Mucosa of descending colon (tissue), 3 donors: ENCODE results near the gene SPAG9. TPM values are rescaled to one million over a fixed set of nuclear protein-coding genes. Genes with fewer than 3 reads are reported as not detected.
"Not testable (repeated sequence)": the region's sequence is repeated elsewhere in the genome, so short reads cannot be mapped to it uniquely, and the experiment has no call there.

Experiments used
- ATAC-seq: fragments of 200-7000 bp; cut with Tn5 transposase; one replicate; pipeline ENCODE4 v1.9.1; 2020; ENCODE audit warnings: mild to moderate bottlenecking, moderate library complexity
- DNase-seq, 3 donors: peaks; one replicate each; pipeline ENCODE4 v3.0.0-alpha.2; 2020
- H3K36me3 ChIP-seq: fragments of 200-600 bp; one replicate; pipeline ENCODE4 v1.8.0; 2021; ENCODE audit warnings: low read depth, mild to moderate bottlenecking
- H3K4me1 ChIP-seq: fragments of 200-600 bp; one replicate; pipeline ENCODE4 v1.8.0; 2021; ENCODE audit warnings: low read depth, mild to moderate bottlenecking
- H3K4me3 ChIP-seq: fragments of 200-600 bp; one replicate; pipeline ENCODE4 v1.8.0; 2021; ENCODE audit warnings: mild to moderate bottlenecking
- H3K9me3 ChIP-seq: fragments of 200-600 bp; one replicate; pipeline ENCODE4 v1.8.0; 2021; ENCODE audit warnings: mild to moderate bottlenecking
- CTCF ChIP-seq: fragments of 200-600 bp; IDR thresholded peaks from one replicate; pipeline ENCODE4 v1.8.0; 2022; ENCODE audit warnings: antibody characterized with exemption, mild to moderate bottlenecking
- intact Hi-C, 2 donors: fragments of 100-400 bp; cut with DNase I in 1 of 2; cut with micrococcal nuclease in 1 of 2; formaldehyde crosslinking; loops; one replicate each; pipeline versions ENCODE4 v1.11.0 to v1.11.1; 2022; cut with DNase I, micrococcal nuclease
- total RNA-seq, 3 donors: library from RNA; stranded (reverse); fragmentation: NEBNext Ultra II Directional in 2 of 3; extraction: Animal tissue kit (Norgen Biotek cat#: 25700) in 2 of 3; gene quantifications; one replicate each; pipeline versions ENCODE4 v1.2.1 to v1.2.4, GENCODE V29; 2021 to 2023
- donor health status: DM: no; HTN: no; CAD: no; lungs with moderate emphysema.
- donor health status: DM: no; HTN: no; CAD: no.
- donor health status: DM: no; HTN: yes; CAD: no.

The SPAG9 gene
- total RNA-seq, 3 donors from 2014 or later = 64.1 to 96.7 (median 79.8) TPM

GRCh38 chr17:51107778-51108177 is 12.9 kb downstream of the SPAG9 start:
- peaks cover 21% of the 10 kb centered on the region for H3K4me1 ChIP-seq
- no peak for TF ChIP-seq CTCF
- no peak for DNase-seq
- H3K4me3 ChIP-seq = no peak overlapping the region
- intact Hi-C loops = no loop called here
- H3K9me3 ChIP-seq = no peaks in the 10 kb centered on the region
- H3K36me3 ChIP-seq = no peaks in the 10 kb centered on the region
- peak; percentile 38 for ATAC-seq

- ATAC-seq (no peak), DNase-seq (no peak)
- Histone ChIP-seq H3K4me1 (peaks cover 19% of the 10 kb centered on the region), H3K36me3 (no peaks in the 10 kb centered on the region), H3K9me3 (no peaks in the 10 kb centered on the region), H3K4me3 (no peak overlapping the region)
- no peak for TF ChIP-seq CTCF
- intact Hi-C loops = no loop called here
These were observed 17.2 kb downstream of the SPAG9 start for GRCh38 chr17:51103451-51103850.

GRCh38 chr17:51103050-51103449 is 17.6 kb downstream of the SPAG9 start:
- Histone ChIP-seq H3K4me3 (no peak overlapping the region), H3K36me3 (no peaks in the 10 kb centered on the region), H3K4me1 (peaks cover 19% of the 10 kb centered on the region), H3K9me3 (no peaks in the 10 kb centered on the region)
- ATAC-seq (peak; percentile 37), DNase-seq (no peak)
- no peak for TF ChIP-seq CTCF
- intact Hi-C loops = no loop called here

GRCh38 chr17:51097708-51098446 is 22.8 kb downstream of the SPAG9 start:
- ATAC-seq (peak; percentile 75), DNase-seq (no peak)
- H3K4me1 ChIP-seq = peaks cover 27% of the 10 kb centered on the region
- no peaks in the 10 kb centered on the region for H3K9me3 ChIP-seq
- no peak overlapping the region for H3K4me3 ChIP-seq
- H3K36me3 ChIP-seq = no peaks in the 10 kb centered on the region
- TF ChIP-seq CTCF = no peak
- intact Hi-C loops = no loop called here

GRCh38 chr17:51091635-51092034 is 29.0 kb downstream of the SPAG9 start:
- Histone ChIP-seq H3K36me3 (no peaks in the 10 kb centered on the region), H3K4me1 (peaks cover 21% of the 10 kb centered on the region), H3K4me3 (no peak overlapping the region), H3K9me3 (no peaks in the 10 kb centered on the region)
- no peak for TF ChIP-seq CTCF
- ATAC-seq (no peak), DNase-seq (no peak)
- intact Hi-C loops = no loop called here

GRCh38 chr17:51088868-51089267 is 31.8 kb downstream of the SPAG9 start:
- H3K36me3 ChIP-seq, H3K9me3 ChIP-seq, intact Hi-C loops, ATAC-seq, H3K4me3 ChIP-seq: not testable (repeated sequence)
- DNase-seq = peak in 1 of 3 donors; percentile 55
- H3K4me1 ChIP-seq = peaks cover 13% of the 10 kb centered on the region
